ENCODE data around the gene INS.

INS gene

GRCh38 chr11:2191883-2192282 is 30.9 kb upstream of the INS start:
- no peaks in the 10 kb centered on the region for H3K9me3 ChIP-seq (ENCODE audit: control insufficient read depth, low read length)
- no peaks in the 10 kb centered on the region for H3K36me3 ChIP-seq (ENCODE audit: control insufficient read depth, insufficient read depth, low read length)

DNA sequence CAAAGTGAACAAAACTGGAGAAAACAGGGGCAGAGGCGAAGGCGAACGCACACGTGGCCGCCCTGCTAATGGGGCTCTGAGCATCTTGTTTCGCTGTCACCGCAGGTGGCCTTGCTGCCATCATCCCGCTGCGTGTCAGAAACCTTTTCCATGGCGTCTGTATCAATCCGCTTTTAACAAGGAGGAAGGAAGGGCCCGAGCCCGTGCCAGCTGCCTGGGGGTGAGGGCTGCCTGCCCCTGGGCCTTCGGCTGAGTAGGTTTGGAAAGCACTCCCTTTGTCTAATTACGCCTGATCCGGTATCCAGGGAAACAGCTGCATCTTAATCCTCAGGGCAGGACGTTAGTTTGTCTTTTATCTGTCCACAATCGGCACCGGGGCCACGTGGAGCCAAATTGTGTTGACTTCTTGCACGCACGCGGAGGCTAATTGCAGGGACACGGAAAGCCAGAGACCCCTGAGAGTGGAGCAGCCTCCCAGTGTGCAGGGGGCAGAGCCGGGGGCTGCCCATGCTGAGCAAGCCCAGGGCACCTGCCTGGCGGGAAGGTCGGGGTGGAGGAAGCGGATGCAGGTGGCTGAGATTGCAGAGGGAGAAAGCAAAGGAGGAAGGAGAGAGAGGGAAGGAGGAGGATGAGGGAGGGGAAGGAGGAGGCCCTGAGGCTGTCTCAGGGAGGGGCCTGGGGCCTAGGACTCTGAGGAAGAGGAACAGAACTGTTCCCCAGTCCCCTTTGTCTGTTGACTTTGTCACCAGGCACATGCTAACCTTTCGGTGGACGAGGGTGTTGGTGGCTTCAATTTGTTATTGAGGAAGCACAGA is 29.9 kb upstream of the INS start:
- H3K4me1 ChIP-seq (ENCODE audit: control insufficient read depth, insufficient read depth, low read length, poor library complexity, severe bottlenecking) = peaks cover 2% of the 10 kb centered on the region
- no peak overlapping the region for H3K4me3 ChIP-seq (ENCODE audit: insufficient read depth, low read depth, low read length, poor library complexity, severe bottlenecking)
- no peaks in the 10 kb centered on the region for H3K36me3 ChIP-seq (ENCODE audit: control insufficient read depth, insufficient read depth, low read length)
- no peak overlapping the region for H3K27ac ChIP-seq (ENCODE audit: insufficient read depth, low read length, poor library complexity, severe bottlenecking)
- H3K9me3 ChIP-seq (ENCODE audit: control insufficient read depth, low read length) = no peaks in the 10 kb centered on the region
- DNase-seq = no peak
- no peaks in the 10 kb centered on the region for H3K27me3 ChIP-seq (replicated peaks; ENCODE audit: control insufficient read depth, insufficient read depth, low read length, poor library complexity, severe bottlenecking)

More at GRCh38 chr11:2191883-2192282, 30.9 kb upstream of the INS start:
- H3K27ac ChIP-seq (ENCODE audit: insufficient read depth, low read length, poor library complexity, severe bottlenecking) = no peak overlapping the region
- DNase-seq = no peak
- peaks cover under 1% of the 10 kb centered on the region for H3K4me1 ChIP-seq (ENCODE audit: control insufficient read depth, insufficient read depth, low read length, poor library complexity, severe bottlenecking)
- no peak overlapping the region for H3K4me3 ChIP-seq (ENCODE audit: insufficient read depth, low read depth, low read length, poor library complexity, severe bottlenecking)
- no peaks in the 10 kb centered on the region for H3K27me3 ChIP-seq (replicated peaks; ENCODE audit: control insufficient read depth, insufficient read depth, low read length, poor library complexity, severe bottlenecking)

DNA sequence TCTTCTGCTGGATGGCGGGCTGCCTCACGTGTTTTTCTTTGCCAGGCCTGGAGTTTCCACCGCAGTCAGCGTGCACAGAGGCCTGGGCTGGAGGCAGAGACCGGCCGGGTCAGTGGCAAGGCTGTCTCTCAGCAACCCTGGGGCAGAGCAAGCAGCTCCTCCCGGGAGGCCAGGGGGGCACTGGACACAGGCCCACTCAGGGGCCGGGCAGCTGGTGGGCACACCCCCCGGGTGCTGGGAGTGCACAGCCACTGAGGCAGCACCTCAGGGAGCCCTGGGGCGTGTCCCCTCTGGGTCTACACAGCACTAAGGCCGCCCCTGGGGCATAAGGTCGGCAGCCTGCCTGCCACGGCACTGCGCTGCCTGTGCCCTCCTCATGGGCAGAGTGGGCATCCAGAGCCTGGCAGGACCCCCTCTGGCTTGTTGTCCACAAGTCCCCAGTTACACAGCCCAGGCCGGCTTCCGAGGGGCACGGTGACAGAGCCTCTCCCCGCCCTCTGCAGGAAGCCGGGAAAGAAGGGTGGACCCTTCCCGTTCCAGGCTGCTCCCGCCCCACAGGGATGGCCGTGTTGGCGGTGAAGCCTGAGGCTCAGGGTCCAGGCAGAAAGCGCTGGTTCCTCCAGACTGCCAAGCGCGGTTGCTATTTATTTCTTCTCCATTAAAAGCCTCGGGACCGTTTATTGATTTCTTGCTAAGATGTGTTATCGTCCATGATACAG is 29.1 kb upstream of the INS start:
- H3K4me3 ChIP-seq (ENCODE audit: insufficient read depth, low read depth, low read length, poor library complexity, severe bottlenecking) = no peak overlapping the region
- no peaks in the 10 kb centered on the region for H3K27me3 ChIP-seq (replicated peaks; ENCODE audit: control insufficient read depth, insufficient read depth, low read length, poor library complexity, severe bottlenecking)
- H3K36me3 ChIP-seq (ENCODE audit: control insufficient read depth, insufficient read depth, low read length) = no peaks in the 10 kb centered on the region
- H3K27ac ChIP-seq (ENCODE audit: insufficient read depth, low read length, poor library complexity, severe bottlenecking) = no peak overlapping the region
- H3K4me1 ChIP-seq (ENCODE audit: control insufficient read depth, insufficient read depth, low read length, poor library complexity, severe bottlenecking) = peaks cover 2% of the 10 kb centered on the region
- H3K9me3 ChIP-seq (ENCODE audit: control insufficient read depth, low read length) = no peaks in the 10 kb centered on the region
- DNase-seq = no peak

DNA sequence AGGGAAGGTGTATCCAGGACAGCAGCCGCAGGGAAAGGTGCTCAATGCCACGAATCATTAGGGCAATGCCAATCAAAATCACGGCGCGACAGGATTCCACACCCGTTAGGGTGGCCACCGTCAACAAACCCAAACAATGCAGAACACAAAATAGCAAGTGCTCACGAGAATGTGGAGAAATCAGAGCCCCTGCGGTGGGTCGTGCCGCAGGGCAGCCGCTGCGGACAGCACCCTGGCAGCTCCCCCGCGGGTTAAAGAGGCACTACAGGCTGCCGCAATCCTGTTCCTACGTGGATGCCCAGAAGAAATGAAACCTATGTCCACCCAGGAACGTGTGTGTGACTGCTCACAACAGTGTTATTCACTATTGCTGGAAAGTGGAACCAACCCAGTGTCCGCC is 27.7 kb upstream of the INS start:
- Histone ChIP-seq H3K27ac (ENCODE audit: insufficient read depth, low read length, poor library complexity, severe bottlenecking) (no peak overlapping the region), H3K36me3 (ENCODE audit: control insufficient read depth, insufficient read depth, low read length) (no peaks in the 10 kb centered on the region), H3K9me3 (ENCODE audit: control insufficient read depth, low read length) (no peaks in the 10 kb centered on the region), H3K4me3 (ENCODE audit: insufficient read depth, low read depth, low read length, poor library complexity, severe bottlenecking) (no peak overlapping the region), H3K4me1 (ENCODE audit: control insufficient read depth, insufficient read depth, low read length, poor library complexity, severe bottlenecking) (peaks cover 2% of the 10 kb centered on the region), H3K27me3 (replicated peaks; ENCODE audit: control insufficient read depth, insufficient read depth, low read length, poor library complexity, severe bottlenecking) (no peaks in the 10 kb centered on the region)
- DNase-seq = no peak

- Histone ChIP-seq H3K4me3 (ENCODE audit: insufficient read depth, low read depth, low read length, poor library complexity, severe bottlenecking) (no peak overlapping the region), H3K4me1 (ENCODE audit: control insufficient read depth, insufficient read depth, low read length, poor library complexity, severe bottlenecking) (peaks cover 2% of the 10 kb centered on the region), H3K27ac (ENCODE audit: insufficient read depth, low read length, poor library complexity, severe bottlenecking) (no peak overlapping the region), H3K9me3 (ENCODE audit: control insufficient read depth, low read length) (no peaks in the 10 kb centered on the region), H3K36me3 (ENCODE audit: control insufficient read depth, insufficient read depth, low read length) (no peaks in the 10 kb centered on the region), H3K27me3 (replicated peaks; ENCODE audit: control insufficient read depth, insufficient read depth, low read length, poor library complexity, severe bottlenecking) (no peaks in the 10 kb centered on the region)
- no peak for DNase-seq
These were observed 26.3 kb upstream of the INS start for GRCh38 chr11:2187280-2187707.

GRCh38 chr11:2186669-2187279 is 25.8 kb upstream of the INS start:
- Histone ChIP-seq H3K27me3 (replicated peaks; ENCODE audit: control insufficient read depth, insufficient read depth, low read length, poor library complexity, severe bottlenecking) (no peaks in the 10 kb centered on the region), H3K4me1 (ENCODE audit: control insufficient read depth, insufficient read depth, low read length, poor library complexity, severe bottlenecking) (peaks cover 2% of the 10 kb centered on the region), H3K27ac (ENCODE audit: insufficient read depth, low read length, poor library complexity, severe bottlenecking) (no peak overlapping the region), H3K9me3 (ENCODE audit: control insufficient read depth, low read length) (no peaks in the 10 kb centered on the region), H3K36me3 (ENCODE audit: control insufficient read depth, insufficient read depth, low read length) (no peaks in the 10 kb centered on the region), H3K4me3 (ENCODE audit: insufficient read depth, low read depth, low read length, poor library complexity, severe bottlenecking) (no peak overlapping the region)
- DNase-seq = peak in 1 of 3 donors; percentile 12

DNA sequence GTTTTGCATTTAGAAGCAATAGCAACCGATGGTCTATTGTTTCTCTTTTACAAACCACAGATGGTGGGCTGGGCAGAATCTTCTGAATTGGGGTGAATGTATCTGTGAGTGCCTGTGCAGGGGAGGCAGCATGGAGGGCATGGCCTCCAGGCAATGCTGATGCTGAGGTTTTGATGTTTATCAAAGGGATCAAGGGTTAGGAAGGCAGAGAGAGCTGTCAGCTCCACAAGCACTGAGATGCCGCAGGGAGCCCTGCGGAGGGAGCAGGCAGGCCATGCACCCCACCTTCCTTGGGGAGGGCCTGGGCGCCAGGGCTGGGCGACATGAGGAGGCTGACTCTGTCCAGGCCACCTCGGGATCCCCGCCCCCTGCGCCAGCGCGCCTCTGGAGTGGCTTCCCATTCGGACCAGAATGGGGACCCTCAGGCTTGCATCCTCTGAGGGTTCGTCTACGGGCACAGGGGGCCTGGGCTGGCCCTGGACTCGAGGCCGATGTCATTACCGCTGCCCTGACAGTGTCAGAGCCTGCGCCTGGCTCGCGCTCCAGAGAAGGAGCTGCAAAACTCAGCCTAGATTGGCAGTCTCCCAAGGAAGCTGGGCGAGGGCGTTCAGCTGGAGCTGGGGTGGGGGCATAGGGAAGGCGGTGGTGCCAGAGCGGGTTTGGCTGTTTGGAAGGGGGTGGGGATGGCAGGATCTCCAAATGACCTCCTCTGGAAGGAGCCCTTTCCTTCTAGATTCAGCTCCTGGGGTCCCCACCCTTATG is 24.5 kb upstream of the INS start:
- Histone ChIP-seq H3K27me3 (replicated peaks; ENCODE audit: control insufficient read depth, insufficient read depth, low read length, poor library complexity, severe bottlenecking) (no peaks in the 10 kb centered on the region), H3K9me3 (ENCODE audit: control insufficient read depth, low read length) (no peaks in the 10 kb centered on the region), H3K4me1 (ENCODE audit: control insufficient read depth, insufficient read depth, low read length, poor library complexity, severe bottlenecking) (peaks cover 2% of the 10 kb centered on the region), H3K36me3 (ENCODE audit: control insufficient read depth, insufficient read depth, low read length) (no peaks in the 10 kb centered on the region), H3K4me3 (ENCODE audit: insufficient read depth, low read depth, low read length, poor library complexity, severe bottlenecking) (no peak overlapping the region), H3K27ac (ENCODE audit: insufficient read depth, low read length, poor library complexity, severe bottlenecking) (no peak overlapping the region)
- no peak for DNase-seq

DNA sequence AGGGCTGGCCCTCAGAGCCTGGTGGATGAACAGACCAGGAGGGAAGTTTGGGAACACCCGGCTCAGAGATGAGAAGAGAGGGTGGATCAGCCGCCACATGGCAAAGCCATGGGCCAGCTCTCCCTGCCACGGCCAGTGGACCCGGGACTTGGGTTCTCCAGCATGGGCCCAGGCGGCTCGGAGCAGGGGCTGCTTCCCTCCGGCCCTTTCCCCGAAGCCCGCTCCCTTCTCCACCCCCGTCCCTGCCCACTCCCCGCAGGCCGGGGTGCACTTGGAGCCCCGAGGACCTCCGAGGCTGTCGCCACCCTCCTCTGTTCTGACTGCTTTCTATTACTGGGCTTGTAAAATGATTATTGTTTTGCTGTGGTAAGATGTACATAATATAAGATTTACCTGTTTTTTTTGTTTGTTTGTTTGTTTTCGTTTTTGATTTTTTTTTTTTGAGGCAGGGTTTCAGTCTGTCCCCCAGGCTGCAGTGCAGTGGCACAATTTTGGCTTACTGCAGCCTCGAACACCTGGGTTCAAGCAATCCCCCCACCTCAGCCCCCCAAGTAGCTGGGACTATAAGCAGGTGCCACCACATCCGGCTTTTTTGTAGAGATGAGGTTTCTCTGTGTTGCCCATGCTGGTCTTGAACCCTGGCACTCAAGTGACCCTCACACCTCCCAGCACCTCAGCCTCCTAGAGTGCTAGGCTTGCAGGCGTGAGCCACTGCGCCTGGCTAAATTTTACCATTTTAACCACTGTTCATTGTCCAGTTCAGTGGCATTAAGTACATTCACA is 21.9 kb upstream of the INS start:
- Histone ChIP-seq H3K9me3 (ENCODE audit: control insufficient read depth, low read length) (no peaks in the 10 kb centered on the region), H3K27me3 (replicated peaks; ENCODE audit: control insufficient read depth, insufficient read depth, low read length, poor library complexity, severe bottlenecking) (no peaks in the 10 kb centered on the region), H3K4me3 (ENCODE audit: insufficient read depth, low read depth, low read length, poor library complexity, severe bottlenecking) (no peak overlapping the region), H3K27ac (ENCODE audit: insufficient read depth, low read length, poor library complexity, severe bottlenecking) (no peak overlapping the region), H3K4me1 (ENCODE audit: control insufficient read depth, insufficient read depth, low read length, poor library complexity, severe bottlenecking) (peaks cover 2% of the 10 kb centered on the region), H3K36me3 (ENCODE audit: control insufficient read depth, insufficient read depth, low read length) (no peaks in the 10 kb centered on the region)
- DNase-seq = no peak

- Histone ChIP-seq H3K4me3 (ENCODE audit: insufficient read depth, low read depth, low read length, poor library complexity, severe bottlenecking) (no peak overlapping the region), H3K36me3 (ENCODE audit: control insufficient read depth, insufficient read depth, low read length) (no peaks in the 10 kb centered on the region), H3K4me1 (ENCODE audit: control insufficient read depth, insufficient read depth, low read length, poor library complexity, severe bottlenecking) (peaks cover 2% of the 10 kb centered on the region), H3K27ac (ENCODE audit: insufficient read depth, low read length, poor library complexity, severe bottlenecking) (no peak overlapping the region), H3K9me3 (ENCODE audit: control insufficient read depth, low read length) (no peaks in the 10 kb centered on the region), H3K27me3 (replicated peaks; ENCODE audit: control insufficient read depth, insufficient read depth, low read length, poor library complexity, severe bottlenecking) (no peaks in the 10 kb centered on the region)
- no peak for DNase-seq
These were observed 21.1 kb upstream of the INS start for GRCh38 chr11:2182075-2182474.
